Heart left ventricle (tissue), 16 donors: ENCODE results near the gene FERMT3. TPM values are rescaled to one million over a fixed set of nuclear protein-coding genes. Genes with fewer than 3 reads are reported as not detected.

ENCODE experiments used
- ATAC-seq, 4 donors: fragments of 200-7000 bp; cut with Tn5 transposase; one replicate each; pipeline ENCODE4 v1.9.1; 2020 to 2022; ENCODE audit warnings: moderate library complexity in 4 of 4, mild to moderate bottlenecking in 3 of 4, moderate number of reproducible peaks in 1 of 4
- DNase-seq, 5 donors: peaks; one replicate each; pipeline ENCODE4 v3.0.0-alpha.2; 2020
- H3K27ac ChIP-seq, 12 donors: fragments of 200-600 bp; sonication (generic) in 4 of 12; one replicate each; pipeline versions ENCODE4 v1.5.0 to v1.8.0; 2016 to 2022; ENCODE audit warnings: mild to moderate bottlenecking in 2 of 12
- H3K27me3 ChIP-seq, 9 donors: fragments of 200-600 bp; sonication (generic) in 2 of 9; one replicate each; pipeline versions ENCODE4 v1.5.1 to v1.8.0; 2016 to 2022; ENCODE audit warnings: mild to moderate bottlenecking in 3 of 9
- H3K36me3 ChIP-seq, 9 donors: fragments of 200-600 bp; sonication (generic) in 2 of 9; one replicate each; pipeline versions ENCODE4 v1.5.0 to v1.8.0; 2018 to 2022; ENCODE audit warnings: mild to moderate bottlenecking in 2 of 9
- H3K4me1 ChIP-seq, 12 donors: fragments of 200-600 bp; sonication (generic) in 4 of 12; one replicate each; pipeline versions ENCODE4 v1.5.0 to v1.8.0; 2016 to 2022; ENCODE audit warnings: mild to moderate bottlenecking in 3 of 12
- H3K4me3 ChIP-seq, 12 donors: fragments of 200-600 bp; sonication (generic) in 4 of 12; one replicate each; pipeline versions ENCODE4 v1.5.0 to v1.8.0; 2017 to 2022; ENCODE audit warnings: mild to moderate bottlenecking in 9 of 12, moderate library complexity in 4 of 12
- H3K9me3 ChIP-seq, 12 donors: fragments of 200-600 bp; sonication (generic) in 4 of 12; one replicate each; pipeline versions ENCODE4 v1.5.0 to v1.8.0; 2016 to 2022; ENCODE audit warnings: mild to moderate bottlenecking in 1 of 12
- CTCF ChIP-seq, 12 donors: fragments of 200-600 bp; sonication (generic) in 4 of 12; IDR thresholded peaks; one replicate each; pipeline versions ENCODE4 v1.5.0 to v1.8.0; 2018 to 2022; ENCODE audit warnings: antibody characterized with exemption in 12 of 12, mild to moderate bottlenecking in 5 of 12
- POLR2A ChIP-seq, 2 donors: fragments of 450-650 bp; IDR thresholded peaks; one replicate each; pipeline ENCODE4 v1.6.1; 2017; ENCODE audit warnings: antibody characterized with exemption in 2 of 2, mild to moderate bottlenecking in 2 of 2, moderate library complexity in 2 of 2
- WGBS, 4 donors: extraction: QIAGEN DNeasy Blood & Tissue Kit in 2 of 4; methylation state at CpG; one replicate each; pipeline versions ENCODE4 v1.1.5 to v1.1.7; 2013 to 2018; 5-methylcytosine and 5-hydroxymethylcytosine counted together
- intact Hi-C, 10 donors: fragments of 100-400 bp; cut with DNase I; formaldehyde crosslinking; loops; one replicate each; pipeline versions ENCODE4 v1.11.1 to v1.14.2; 2022
- polyA plus RNA-seq, 2 donors: library from polyadenylated mRNA; stranded (reverse); fragments of 200-250 nt; gene quantifications; one replicate each; pipeline ENCODE4 v1.2.3, GENCODE V29; 2013
- total RNA-seq, 9 donors: library from RNA; depleted of rRNA in 2 of 9; stranded (reverse); fragments of >200 nt in 2 of 9; fragmentation: NEBNext Ultra II Directional in 3 of 9; extraction: Animal tissue kit (Norgen Biotek cat#: 25700) in 3 of 9; gene quantifications; one replicate each; pipeline versions ENCODE4 v1.1.0 to v1.2.4, GENCODE V29; 2016 to 2023
- donor health status: ischemic (EF 13 %, LVEDD 7.1; RV severe dilation, severe dysfunction).
- donor health status: healthy with polysubstance abuse.
- donor health status: DM: no; HTN: yes; CAD: no.
- donor health status: DM: no; HTN: no; CAD: no.
- donor health status: ischemic (EF 25% LVEDD 6.9; RV normal size, moderate dysfunction).
- donor health status: ischemic (EF 25% LVEDD 5.7; RV mildly dilated, moderate dysfunction).
- donor health status: healthy.
- donor health status: DM: yes; HTN: yes; CAD: no.
- donor health status: ischemic (EF 35%, LVEDD 5.7; RV mildly dilated, moderate dysfunction).
- donor health status: nonischemic (EF 11% LVEDD 7.7; RV severe dilation, severe dysfunction).
- donor health status: DM: yes; HTN: yes; CAD: no.
- donor health status: PGD.
- donor health status: ischemic (EF 29% LVEDD 5.4; RV normal size, mild dysfunction).
- donor health status: nonischemic (EF 23%, LVEDD 6.1; RV moderate dilation, normal function).

FERMT3 gene
- total and polyA plus RNA-seq, 11 donors: 2.8 to 71.5 (median 5.7) TPM

- Histone ChIP-seq H3K9me3 (no peaks in the 10 kb centered on the region), H3K27ac (no peak overlapping the region), H3K27me3 (no peaks in the 10 kb centered on the region), H3K4me3 (no peak overlapping the region), H3K4me1 (peaks cover 0 to 11% (median 5%) of the 10 kb centered on the region in 12 donors), H3K36me3 (peaks cover 0 to 91% (median 74%) of the 10 kb centered on the region in 9 donors)
- DNase-seq (no peak), ATAC-seq (no peak)
- intact Hi-C loops: loop anchor here in 2 of 10 donors (5.0 to 10.0 kb wide), 2 partner anchors 39 to 46 kb away; partner anchors contain the start of genes CATSPERZ (in 1 of the 2) and ESRRA (in 1 of the 2)
- whole genome bisulfite sequencing, 4 donors: 91 to 94% (median 92%) methylated on average over 21 to 24 of the region's 24 CpGs
- no peak for TF ChIP-seq CTCF (IDR thresholded peaks at IDR 0.05)
- TF ChIP-seq POLR2A (IDR thresholded peaks at IDR 0.05): no peak
Measured at GRCh38 chr11:64258356-64258755, 51.8 kb downstream of the FERMT3 start.

- WGBS, 4 donors: 92 to 96% (median 94%) methylated on average over 16 to 32 of the region's 32 CpGs
- no peak for ATAC-seq
- H3K9me3 ChIP-seq: no peaks in the 10 kb centered on the region
- H3K4me3 ChIP-seq: no peak overlapping the region
- no peak for DNase-seq
- no peak overlapping the region for H3K27ac ChIP-seq
- H3K36me3 ChIP-seq: peaks cover 0 to 98% (median 81%) of the 10 kb centered on the region in 9 donors
- TF ChIP-seq CTCF (IDR thresholded peaks at IDR 0.05): no peak
- no peak for TF ChIP-seq POLR2A (IDR thresholded peaks at IDR 0.05)
- H3K27me3 ChIP-seq: no peaks in the 10 kb centered on the region
- intact Hi-C loops: loop anchor here in 2 of 10 donors (5.0 to 10.0 kb wide), 2 partner anchors 38 to 46 kb away; partner anchors contain the start of genes CATSPERZ (in 1 of the 2) and ESRRA (in 1 of the 2)
- peaks cover 0 to 4% (median 0%) of the 10 kb centered on the region in 12 donors for H3K4me1 ChIP-seq
Measured at GRCh38 chr11:64258946-64259532, 52.5 kb downstream of the FERMT3 start.

GRCh38 chr11:64259533-64260067 is 53.1 kb downstream of the FERMT3 start:
- peaks cover 0 to 100% (median 84%) of the 10 kb centered on the region in 9 donors for H3K36me3 ChIP-seq
- 89 to 95% (median 90%) methylated on average over 4 of the region's 4 CpGs for WGBS, 4 donors
- no peaks in the 10 kb centered on the region for H3K4me1 ChIP-seq

More at GRCh38 chr11:64259533-64260067, 53.1 kb downstream of the FERMT3 start:
- DNase-seq (no peak), ATAC-seq (no peak)
- TF ChIP-seq POLR2A (IDR thresholded peaks at IDR 0.05): no peak
- TF ChIP-seq CTCF (IDR thresholded peaks at IDR 0.05): no peak
- Histone ChIP-seq H3K9me3 (no peaks in the 10 kb centered on the region), H3K4me3 (no peak overlapping the region), H3K27ac (no peak overlapping the region), H3K27me3 (no peaks in the 10 kb centered on the region)
- intact Hi-C loops: loop anchor here in 2 of 10 donors (5.0 to 10.0 kb wide), 2 partner anchors 38 to 45 kb away; partner anchors contain the start of genes CATSPERZ (in 1 of the 2) and ESRRA (in 1 of the 2)
